ENCODE data around the gene PHYH. TPM values are rescaled to one million over a fixed set of nuclear protein-coding genes. Genes with fewer than 3 reads are reported as not detected.

PHYH gene
- total RNA-seq (2022; extraction: Qiagen RNA extraction; ENCODE audit: low read depth) = 30.6 to 33.7 TPM (median 31.0 TPM) in 5 replicates

GRCh38 chr10:13299437-13300287 is at the start of gene PHYH:
PHYH (minus strand) TSS chr10:13300064; CDS start chr10:13300042, 22 bp downstream.

DNA sequence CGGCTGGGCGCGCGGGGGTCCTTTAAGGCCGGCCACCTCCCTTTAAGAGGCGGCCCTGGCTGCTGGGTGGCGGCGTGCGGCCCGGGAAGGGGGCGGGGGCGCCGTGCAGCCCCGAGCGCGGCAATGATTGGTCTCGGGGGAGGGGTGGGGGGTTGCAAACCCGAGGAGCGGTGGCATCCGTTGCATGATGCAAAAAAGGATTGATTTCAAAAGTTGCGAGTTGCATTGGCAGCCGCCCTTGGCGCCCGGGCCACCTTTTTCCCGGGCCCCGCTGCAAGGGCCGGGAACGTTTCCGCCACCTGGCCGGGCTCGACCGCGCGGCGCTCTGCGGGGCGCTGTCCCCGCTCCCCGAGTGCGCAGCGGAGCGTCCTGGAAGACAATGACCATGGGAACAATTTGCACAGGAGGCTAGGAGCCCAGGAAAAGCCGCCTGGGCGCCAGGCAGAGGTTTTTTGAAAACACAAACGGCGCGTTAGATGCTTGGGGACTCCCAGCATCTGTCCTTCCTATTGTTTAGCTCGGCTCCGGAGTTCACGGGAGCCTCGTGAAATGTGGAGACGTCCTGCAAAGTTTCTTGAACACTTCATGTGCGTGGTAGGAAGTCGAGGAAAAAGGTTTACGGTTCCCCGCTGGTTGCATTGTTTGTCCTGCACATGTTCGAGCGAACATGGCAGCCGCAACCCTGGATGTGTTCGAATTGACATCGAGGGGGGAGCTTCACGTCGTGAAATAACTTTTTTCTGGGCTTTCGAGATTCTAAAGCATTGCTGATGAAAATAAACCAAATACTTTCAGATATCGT is 48.6 kb upstream of the PHYH start, which contains the start of gene SEPHS1:
TSS of gene SEPHS1 (minus strand) at position 78 of the 802 bp plus-strand sequence. CDS start 3,343 bp downstream, outside the sequence.

GRCh38 chr10:13234172-13234571 is 65.7 kb downstream of the PHYH start, which contains the start of gene UCMA:
UCMA (minus strand) TSS chr10:13234374; CDS start chr10:13234258, 116 bp downstream.

Other genes starting within 250 kb of the PHYH start
- gene OPTN, start 199.9 kb downstream of the PHYH start, total RNA-seq (2022; extraction: Qiagen RNA extraction; ENCODE audit: low read depth) = 52.8 to 71.7 TPM (median 56.6 TPM) in 5 replicates
- 25.2 to 29.7 TPM (median 27.1 TPM) in 5 replicates for gene MCM10, start 138.5 kb downstream of the PHYH start, total RNA-seq (2022; extraction: Qiagen RNA extraction; ENCODE audit: low read depth)
- gene UCMA, start 65.7 kb downstream of the PHYH start, total RNA-seq (2022; extraction: Qiagen RNA extraction; ENCODE audit: low read depth) = not detected in 5 replicates
- 68.8 to 74.8 TPM (median 71.0 TPM) in 5 replicates for gene SEPHS1, start 48.2 kb upstream of the PHYH start, total RNA-seq (2022; extraction: Qiagen RNA extraction; ENCODE audit: low read depth)
- gene BEND7, start 228.9 kb upstream of the PHYH start, total RNA-seq (2022; extraction: Qiagen RNA extraction; ENCODE audit: low read depth) = 11.7 to 14.5 TPM (median 13.2 TPM) in 5 replicates